H1 (cell line): Measurements from ENCODE around the gene LTBP1. TPM values are rescaled to one million over a fixed set of nuclear protein-coding genes. Genes with fewer than 3 reads are reported as not detected.

Experiments used
- CTCF ChIA-PET: fragments of 300-600 bp; sonication (Branson Sonifier 250); formaldehyde crosslinking; loops from one replicate; lab custom pipeline; 2021; ENCODE audit not compliant: partially characterized antibody; lab: Charles Lee
- POLR2A ChIA-PET: fragments of 300-600 bp; sonication (Branson Sonifier 250); formaldehyde crosslinking; loops from one replicate; lab custom pipeline; 2021; ENCODE audit warnings: inconsistent platforms; ENCODE audit not compliant: partially characterized antibody; lab: Charles Lee
- DNase-seq, 2 experiments: peaks; one replicate each; pipeline versions ENCODE4 v3.0.0 to v3.0.0-alpha.2; 2010 to 2022; ENCODE audit warnings: low spot score in 2 of 2, low read depth in 1 of 2, mixed read lengths in 1 of 2
- FAIRE-seq: peaks from 2 replicates; lab custom pipeline; 2011; peaks lifted over from hg19 to GRCh38; lab: Jason Lieb, UNC
- H2AFZ ChIP-seq: 2 replicates; pipeline ENCODE4 v1.8.1; 2012; ENCODE audit warnings: low read length, inconsistent platforms
- H2AK5ac ChIP-seq: 2 replicates; pipeline ENCODE4 v1.6.1; 2013; ENCODE audit warnings: low read depth, low read length
- H2BK120ac ChIP-seq: replicated peaks from 2 replicates; pipeline ENCODE3; 2013; ENCODE audit warnings: low read depth, low read length, inconsistent platforms
- H2BK12ac ChIP-seq: 2 replicates; pipeline ENCODE4 v1.6.1; 2013; ENCODE audit warnings: low read depth, low read length
- H2BK15ac ChIP-seq: 2 replicates; pipeline ENCODE4 v1.6.1; 2013; ENCODE audit warnings: low read length
- H2BK20ac ChIP-seq: 2 replicates; pipeline ENCODE4 v1.6.1; 2013; ENCODE audit warnings: low read length
- H2BK5ac ChIP-seq: 2 replicates; pipeline ENCODE4 v1.6.1; 2013; ENCODE audit warnings: low read depth, low read length
- H3K14ac ChIP-seq: 2 replicates; pipeline ENCODE4 v1.6.1; 2013; ENCODE audit warnings: inconsistent platforms; ENCODE audit not compliant: insufficient read length
- H3K18ac ChIP-seq: 2 replicates; pipeline ENCODE4 v1.6.1; 2013; ENCODE audit warnings: low read length; ENCODE audit errors: extremely low read depth
- H3K23ac ChIP-seq: 2 replicates; pipeline ENCODE4 v1.6.1; 2013; ENCODE audit warnings: inconsistent platforms; ENCODE audit not compliant: insufficient read length
- H3K23me2 ChIP-seq: 2 replicates; pipeline ENCODE4 v1.6.1; 2013; ENCODE audit warnings: low read depth, low read length
- H3K27ac ChIP-seq: 2 replicates; pipeline ENCODE4 v1.6.1; 2011; ENCODE audit warnings: low read depth, low read length, inconsistent platforms
- H3K27me3 ChIP-seq, 4 experiments: replicated peaks in 1 of 4; 1 replicate in 1 of 4; 2 replicates in 3 of 4; pipeline versions ENCODE4 v1.6.1 to v1.8.1; 2011 to 2013; ENCODE audit warnings: low read length in 3 of 4, mild to moderate bottlenecking in 3 of 4, inconsistent platforms in 2 of 4, mixed read lengths in 2 of 4, moderate library complexity in 1 of 4; ENCODE audit not compliant: control insufficient read depth in 3 of 4, insufficient read depth in 3 of 4; ENCODE audit errors: extremely low read depth in 1 of 4
- H3K36me3 ChIP-seq, 4 experiments: 2 replicates each; pipeline versions ENCODE4 v1.6.1 to v1.8.1; 2011 to 2013; ENCODE audit warnings: mild to moderate bottlenecking in 4 of 4, low read length in 3 of 4, moderate library complexity in 2 of 4, control low read depth in 1 of 4, inconsistent platforms in 1 of 4; ENCODE audit not compliant: insufficient read depth in 4 of 4, control insufficient read depth in 2 of 4
- H3K4ac ChIP-seq: replicated peaks from 2 replicates; pipeline ENCODE3; 2013; ENCODE audit warnings: low read length, low read depth, mixed read lengths, inconsistent platforms; ENCODE audit not compliant: insufficient read length
- H3K4me1 ChIP-seq, 4 experiments: replicated peaks in 1 of 4; 1 replicate in 1 of 4; 2 replicates in 3 of 4; pipeline versions ENCODE4 v1.6.1 to v1.8.1; 2011 to 2013; ENCODE audit warnings: low read length in 3 of 4, inconsistent platforms in 2 of 4, mixed read lengths in 1 of 4; ENCODE audit not compliant: insufficient read depth in 4 of 4, control insufficient read depth in 3 of 4
- H3K4me2 ChIP-seq, 2 experiments: 2 replicates each; pipeline versions ENCODE4 v1.6.1 to v1.8.1; 2011 to 2013; ENCODE audit warnings: low read depth in 2 of 2, low read length in 2 of 2, control low read depth in 1 of 2, inconsistent platforms in 1 of 2, mild to moderate bottlenecking in 1 of 2; ENCODE audit not compliant: insufficient read depth in 1 of 2
- H3K4me3 ChIP-seq, 4 experiments: fragments of 200-600, 300-600 bp in 1 of 4; sonication (generic), shearing (Covaris generic), sonication (Bioruptor Twin) in 1 of 4; 2 replicates each; pipeline versions ENCODE4 v1.5.1 to v1.8.1; 2011 to 2016; ENCODE audit warnings: low read length in 4 of 4, low read depth in 3 of 4, control low read depth in 2 of 4, inconsistent platforms in 2 of 4, mild to moderate bottlenecking in 2 of 4, mixed read lengths in 1 of 4, moderate library complexity in 1 of 4; ENCODE audit not compliant: insufficient read depth in 2 of 4; ENCODE audit errors: extremely low read depth in 1 of 4
- H3K56ac ChIP-seq: replicated peaks from 2 replicates; pipeline ENCODE3; 2013; ENCODE audit warnings: low read depth, mild to moderate bottlenecking, mixed read lengths, low read length, inconsistent platforms; ENCODE audit not compliant: insufficient read length
- H3K79me1 ChIP-seq: 2 replicates; pipeline ENCODE4 v1.6.1; 2013; ENCODE audit warnings: low read depth, low read length, control low read depth
- H3K79me2 ChIP-seq, 2 experiments: 2 replicates each; pipeline versions ENCODE4 v1.6.1 to v1.8.1; 2012 to 2013; ENCODE audit warnings: low read length in 2 of 2, mild to moderate bottlenecking in 2 of 2, inconsistent platforms in 1 of 2; ENCODE audit not compliant: insufficient read depth in 2 of 2, control insufficient read depth in 1 of 2
- H3K9ac ChIP-seq, 4 experiments: replicated peaks in 1 of 4; 1 replicate in 1 of 4; 2 replicates in 3 of 4; pipeline versions ENCODE4 v1.6.1 to v1.8.1; 2011 to 2013; ENCODE audit warnings: low read depth in 3 of 4, low read length in 3 of 4, control low read depth in 2 of 4, mild to moderate bottlenecking in 2 of 4, moderate library complexity in 2 of 4, inconsistent platforms in 1 of 4; ENCODE audit errors: extremely low read depth in 1 of 4
- H3K9me3 ChIP-seq, 2 experiments: 2 replicates each; pipeline versions ENCODE4 v1.6.1 to v1.8.1; 2012 to 2013; ENCODE audit warnings: mild to moderate bottlenecking in 2 of 2, moderate library complexity in 2 of 2, control low read depth in 1 of 2, inconsistent platforms in 1 of 2, low read depth in 1 of 2, low read length in 1 of 2, mixed read lengths in 1 of 2; ENCODE audit not compliant: insufficient read depth in 2 of 2
- H4K20me1 ChIP-seq, 2 experiments: replicated peaks in 1 of 2; 2 replicates each; pipeline versions ENCODE3 to v1.8.1; 2011 to 2013; ENCODE audit warnings: inconsistent platforms in 2 of 2, low read length in 2 of 2, mild to moderate bottlenecking in 1 of 2; ENCODE audit not compliant: insufficient read depth in 2 of 2, control insufficient read depth in 1 of 2
- H4K5ac ChIP-seq: 2 replicates; pipeline ENCODE4 v1.6.1; 2013; ENCODE audit warnings: low read length, low read depth, mixed read lengths, inconsistent platforms; ENCODE audit not compliant: insufficient read length
- H4K8ac ChIP-seq: 2 replicates; pipeline ENCODE4 v1.8.0; 2013; ENCODE audit warnings: mild to moderate bottlenecking, moderate library complexity, low read length, inconsistent platforms; ENCODE audit not compliant: insufficient read depth; ENCODE audit errors: extremely low read depth
- H4K91ac ChIP-seq: replicated peaks from 2 replicates; pipeline ENCODE3; 2013; ENCODE audit warnings: low read length, mixed read lengths, inconsistent platforms; ENCODE audit not compliant: insufficient read length
- ASH2L ChIP-seq: fragments of 200-600, 300-600 bp; sonication (generic); IDR thresholded peaks from one replicate; pipeline ENCODE4 v1.7.1; 2017; ENCODE audit warnings: low read length
- CHD2 ChIP-seq: IDR thresholded peaks from 2 replicates; pipeline ENCODE4 v1.6.1; 2012; ENCODE audit warnings: low read length, improper control_type of control experiment
- CREB1 ChIP-seq: IDR thresholded peaks from 2 replicates; pipeline ENCODE4 v1.6.1; 2012; ENCODE audit warnings: inconsistent platforms
- FOSL1 ChIP-seq: IDR thresholded peaks from 2 replicates; pipeline ENCODE4 v1.6.1; 2011; ENCODE audit warnings: mild to moderate bottlenecking, low read depth, low read length, moderate library complexity; ENCODE audit not compliant: insufficient read depth
- GABPA ChIP-seq: IDR thresholded peaks from 2 replicates; pipeline ENCODE4 v1.6.1; 2011; ENCODE audit warnings: mild to moderate bottlenecking, low read length, moderate library complexity, borderline replicate concordance; ENCODE audit not compliant: insufficient read depth
- KDM5A ChIP-seq: fragments of 200-600 bp; IDR thresholded peaks from 2 replicates; pipeline ENCODE4 v1.7.1; 2012; ENCODE audit warnings: mild to moderate bottlenecking, low read length, inconsistent platforms, mixed read lengths
- SIRT6 ChIP-seq: IDR thresholded peaks from one replicate; pipeline ENCODE4 v1.7.1; 2012; ENCODE audit warnings: low read length, inconsistent platforms
- SIX5 ChIP-seq: IDR thresholded peaks from 2 replicates; pipeline ENCODE4 v1.6.1; 2011; ENCODE audit warnings: mild to moderate bottlenecking, low read depth, low read length
- SRF ChIP-seq: IDR thresholded peaks from 2 replicates; pipeline ENCODE4 v1.6.1; 2011; ENCODE audit warnings: mild to moderate bottlenecking, low read depth, low read length, moderate library complexity
- WGBS, 2 experiments: shearing (Covaris generic) in 1 of 2; methylation state at CpG; one replicate each; pipeline versions ENCODE4 v1.1.6 to v1.1.7; 2013 to 2015; ENCODE audit warnings: low lambda C conversion rate in 2 of 2, mixed read lengths in 2 of 2, inconsistent platforms in 1 of 2, low coverage in 1 of 2, missing lambda C conversion rate in 1 of 2; ENCODE audit not compliant: insufficient replicate concordance in 2 of 2, insufficient coverage in 1 of 2, insufficient read length in 1 of 2; ENCODE audit errors: extremely low coverage in 1 of 2, missing lambda C conversion rate in 1 of 2; 5-methylcytosine and 5-hydroxymethylcytosine counted together
- polyA plus RNA-seq, 7 experiments: library from polyadenylated mRNA; depleted of rRNA in 3 of 7; stranded (reverse) in 5 of 7; unstranded in 2 of 7; fragments of >200 nt in 5 of 7; fragments of 200-250 nt in 2 of 7; gene quantifications; 1 replicate in 5 of 7; 2 replicates in 1 of 7; 4 replicates in 1 of 7; pipeline versions ENCODE4 v1.2.1 to v1.2.3, GENCODE V29; 2011 to 2013; ENCODE audit warnings: missing spikeins in 2 of 7, mixed read lengths in 2 of 7
- total RNA-seq: library from RNA; stranded (reverse); fragmentation: NEBNext Ultra II Directional; extraction: Animal tissue kit (Norgen Biotek cat#: 25700); gene quantifications from 2 replicates; pipeline ENCODE4 v1.2.1, GENCODE V29; 2021

Gene LTBP1
- total and polyA plus RNA-seq, 2 of the 8 experiments (the other 6 are each of a cell fraction or from before 2014, with no cell fraction given): 15.4 to 24.7 TPM

GRCh38 chr2:33011373-33011772 is 64.6 kb downstream of the LTBP1 start:
- H3K23ac ChIP-seq: no peak overlapping the region
- H4K5ac ChIP-seq: no peak overlapping the region
- H4K8ac ChIP-seq: no peak overlapping the region
- H2BK20ac ChIP-seq: no peak overlapping the region
- no peaks in the 10 kb centered on the region for H3K23me2 ChIP-seq
- H3K18ac ChIP-seq: no peak overlapping the region
- H3K79me2 ChIP-seq: no peaks in the 10 kb centered on the region
- no peaks in the 10 kb centered on the region for H3K9me3 ChIP-seq
- H3K36me3 ChIP-seq: no peaks in the 10 kb centered on the region
- H3K56ac ChIP-seq: no peak overlapping the region
- CTCF ChIA-PET: no interaction called here
- H3K9ac ChIP-seq: no peak overlapping the region
- no peak for DNase-seq
- TF ChIP-seq CHD2: no peak
- TF ChIP-seq GABPA: no peak
- no peak for TF ChIP-seq SIRT6
- TF ChIP-seq SRF: no peak
- no peak for TF ChIP-seq FOSL1
- no peak for TF ChIP-seq KDM5A
- no peak for TF ChIP-seq SIX5
- no peak for TF ChIP-seq ASH2L
- TF ChIP-seq CREB1: no peak
- H3K27me3 ChIP-seq: no peaks in the 10 kb centered on the region
- H3K4me3 ChIP-seq: no peak overlapping the region
- no peak overlapping the region for H2BK120ac ChIP-seq
- no peak overlapping the region for H2BK15ac ChIP-seq
- H3K14ac ChIP-seq: no peak overlapping the region
- H2BK5ac ChIP-seq: no peak overlapping the region
- H2AFZ ChIP-seq: no peak overlapping the region
- no peaks in the 10 kb centered on the region for H4K20me1 ChIP-seq
- H3K27ac ChIP-seq: no peak overlapping the region
- POLR2A ChIA-PET: no interaction called here
- no peak overlapping the region for H3K4ac ChIP-seq
- 80% methylated on average over 2 of the region's 2 CpGs; no CpG with 5 or more reads in 1 of the 2 experiments for WGBS, 2 experiments
- FAIRE-seq: no peak
- H2AK5ac ChIP-seq: no peak overlapping the region
- 0 out of 2 replicates have a peak, but pooled peaks cover 2% of the 10 kb centered on the region for H3K79me1 ChIP-seq
- no peak overlapping the region for H4K91ac ChIP-seq
- no peak overlapping the region for H3K4me2 ChIP-seq
- peaks cover 0 to 4% (median 1%) of the 10 kb centered on the region in 4 experiments; a peak in 4 of 7 replicates for H3K4me1 ChIP-seq
- no peak overlapping the region for H2BK12ac ChIP-seq
